HL-60 (cell line): Measurements from ENCODE around the gene LRRK1.

Experiments
- CTCF ChIP-seq: IDR thresholded peaks from one replicate; pipeline ENCODE4 v1.5.1; 2011; ENCODE audit warnings: low read length, control low read depth, inconsistent platforms; ENCODE audit not compliant: insufficient read depth
- POLR2AphosphoS5 ChIP-seq: IDR thresholded peaks from 2 replicates; pipeline ENCODE4 v1.6.1; 2012; ENCODE audit warnings: low read depth
- SPI1 ChIP-seq: IDR thresholded peaks from 2 replicates; pipeline ENCODE4 v1.6.1; 2012; ENCODE audit warnings: low read depth, mild to moderate bottlenecking, borderline replicate concordance

GRCh38 chr15:100885811-100886210 lies 33.3 kb upstream of the LRRK1 start:
- TF ChIP-seq SPI1 (no peak), CTCF (no peak), POLR2AphosphoS5 (no peak)
